HEK293 (cell line): ENCODE results near the gene TAS2R4.

Experiments used
- CTCF ChIA-PET: fragments of 350-600 bp; formaldehyde crosslinking; extraction: SDS; loops from one replicate; lab custom pipeline; 2021; ENCODE audit warnings: antibody characterized with exemption; lab: Yijun Ruan, JAX
- POLR2A ChIA-PET: fragments of 300-600 bp; formaldehyde crosslinking; extraction: SDS; loops from one replicate; lab custom pipeline; 2020; ENCODE audit warnings: antibody characterized with exemption, inconsistent platforms; lab: Yijun Ruan, JAX
- H3K27ac ChIP-seq: fragments of 200-500 bp; sonication (Bioruptor generic); 2 replicates; pipeline ENCODE4 v1.5.1; 2014; ENCODE audit warnings: low read depth, low read length, control low read depth, inconsistent platforms; ENCODE audit errors: extremely low read depth
- H3K36me3 ChIP-seq, 2 experiments: fragments of 200-500 bp in 1 of 2; sonication (Bioruptor generic) in 1 of 2; 1 replicate in 1 of 2; 2 replicates in 1 of 2; pipeline ENCODE4 v1.5.1; 2014 to 2017; ENCODE audit warnings: inconsistent platforms in 2 of 2, low read length in 2 of 2; ENCODE audit not compliant: control insufficient read depth in 2 of 2, insufficient read depth in 1 of 2
- H3K4me1 ChIP-seq: fragments of 200-500 bp; sonication (Bioruptor generic); 2 replicates; pipeline ENCODE4 v1.5.1; 2014; ENCODE audit warnings: mild to moderate bottlenecking, low read length, inconsistent platforms; ENCODE audit not compliant: control insufficient read depth, insufficient read depth
- H3K4me3 ChIP-seq: 2 replicates; pipeline ENCODE4 v1.5.1; 2011; ENCODE audit warnings: low read depth, mild to moderate bottlenecking, control low read depth, low read length, moderate library complexity
- H3K9me3 ChIP-seq: fragments of 200-500 bp; sonication (Bioruptor generic); 2 replicates; pipeline ENCODE4 v1.5.1; 2014; ENCODE audit warnings: low read depth, low read length, inconsistent platforms; ENCODE audit not compliant: control insufficient read depth, insufficient read depth
- AEBP2 ChIP-seq: fragments of 450-650 bp; formaldehyde crosslinking; IDR thresholded peaks from 2 replicates; pipeline ENCODE4 v1.5.1; 2016; ENCODE audit warnings: missing biosample characterization, missing genetic modification characterization, borderline replicate concordance
- IKZF3 ChIP-seq: fragments of 450-650 bp; IDR thresholded peaks from 2 replicates; pipeline ENCODE4 v1.5.0; 2018; ENCODE audit warnings: missing biosample characterization, mild to moderate bottlenecking, missing genetic modification characterization, moderate library complexity
- KLF8 ChIP-seq: fragments of 450-650 bp; formaldehyde crosslinking; IDR thresholded peaks from 2 replicates; pipeline ENCODE4 v1.5.1; 2016; ENCODE audit warnings: missing biosample characterization, missing genetic modification characterization
- PATZ1 ChIP-seq: fragments of 450-650 bp; formaldehyde crosslinking; IDR thresholded peaks from 2 replicates; pipeline ENCODE4 v1.5.1; 2016; ENCODE audit warnings: missing biosample characterization, missing genetic modification characterization
- PBX3 ChIP-seq: sonication (generic); formaldehyde crosslinking; IDR thresholded peaks from 2 replicates; pipeline ENCODE4 v1.8.1; 2022; ENCODE audit warnings: mild to moderate bottlenecking, moderate library complexity, missing genetic modification reagents
- SCRT1 ChIP-seq: fragments of 450-650 bp; formaldehyde crosslinking; IDR thresholded peaks from 2 replicates; pipeline ENCODE4 v1.5.1; 2016; ENCODE audit warnings: missing biosample characterization, missing genetic modification characterization, borderline replicate concordance
- SCRT2 ChIP-seq: fragments of 450-650 bp; formaldehyde crosslinking; IDR thresholded peaks from 2 replicates; pipeline ENCODE4 v1.5.1; 2016; ENCODE audit warnings: missing biosample characterization, missing genetic modification characterization
- TRIM28 ChIP-seq: IDR thresholded peaks from 2 replicates; pipeline ENCODE4 v1.6.1; 2011; ENCODE audit warnings: low read length, control low read depth, borderline replicate concordance
- ZBTB10 ChIP-seq: fragments of 450-650 bp; formaldehyde crosslinking; IDR thresholded peaks from 2 replicates; pipeline ENCODE4 v1.5.1; 2016; ENCODE audit warnings: missing biosample characterization, missing genetic modification characterization
- ZNF132 ChIP-seq: fragments of 450-650 bp; formaldehyde crosslinking; IDR thresholded peaks from 2 replicates; pipeline ENCODE4 v1.5.1; 2017; ENCODE audit warnings: missing biosample characterization, missing genetic modification characterization, borderline replicate concordance
- ZNF169 ChIP-seq: fragments of 450-650 bp; formaldehyde crosslinking; IDR thresholded peaks from 2 replicates; pipeline ENCODE4 v1.5.1; 2016; ENCODE audit warnings: missing biosample characterization, missing genetic modification characterization
- ZNF174 ChIP-seq: fragments of 450-650 bp; formaldehyde crosslinking; IDR thresholded peaks from 2 replicates; pipeline ENCODE4 v1.5.0; 2017; ENCODE audit warnings: missing biosample characterization, mild to moderate bottlenecking, missing genetic modification characterization
- ZNF221 ChIP-seq: fragments of 450-650 bp; formaldehyde crosslinking; IDR thresholded peaks from 2 replicates; pipeline ENCODE4 v1.5.1; 2017; ENCODE audit warnings: missing biosample characterization, missing genetic modification characterization, borderline replicate concordance
- ZNF23 ChIP-seq: fragments of 450-650 bp; formaldehyde crosslinking; IDR thresholded peaks from 2 replicates; pipeline ENCODE4 v1.5.1; 2016; ENCODE audit warnings: missing biosample characterization, missing genetic modification characterization, borderline replicate concordance
- ZNF26 ChIP-seq: fragments of 450-650 bp; formaldehyde crosslinking; IDR thresholded peaks from 2 replicates; pipeline ENCODE4 v1.5.1; 2016; ENCODE audit warnings: missing biosample characterization, missing genetic modification characterization
- ZNF280C ChIP-seq: fragments of 450-650 bp; formaldehyde crosslinking; IDR thresholded peaks from 2 replicates; pipeline ENCODE4 v1.5.1; 2016; ENCODE audit warnings: missing biosample characterization, missing genetic modification characterization
- ZNF366 ChIP-seq: fragments of 450-650 bp; formaldehyde crosslinking; conservative IDR thresholded peaks from 2 replicates; pipeline ENCODE4 v1.5.1; 2016; ENCODE audit warnings: missing biosample characterization, missing genetic modification characterization
- ZNF37A ChIP-seq: fragments of 450-650 bp; IDR thresholded peaks from 2 replicates; pipeline ENCODE4 v1.5.1; 2018; ENCODE audit warnings: missing biosample characterization, missing genetic modification characterization
- ZNF501 ChIP-seq: fragments of 450-650 bp; formaldehyde crosslinking; IDR thresholded peaks from 2 replicates; pipeline ENCODE4 v1.5.1; 2016; ENCODE audit warnings: missing biosample characterization, missing genetic modification characterization
- ZNF558 ChIP-seq: fragments of 450-650 bp; formaldehyde crosslinking; IDR thresholded peaks from 2 replicates; pipeline ENCODE4 v1.5.1; 2016; ENCODE audit warnings: missing biosample characterization, missing genetic modification characterization
- ZNF704 ChIP-seq: fragments of 450-650 bp; formaldehyde crosslinking; IDR thresholded peaks from 2 replicates; pipeline ENCODE4 v1.5.1; 2016; ENCODE audit warnings: missing biosample characterization, missing genetic modification characterization
- ZSCAN30 ChIP-seq: fragments of 450-650 bp; IDR thresholded peaks from 2 replicates; pipeline ENCODE4 v1.5.1; 2018; ENCODE audit warnings: missing biosample characterization, mild to moderate bottlenecking, missing genetic modification characterization, moderate library complexity

TAS2R4 gene

GRCh38 chr7:141737836-141738591, 38.5 kb upstream of the TAS2R4 start, which contains the start of gene SSBP1:
Gene SSBP1 (plus strand): TSS chr7:141738358. CDS start chr7:141739167, 809 bp downstream.
- Histone ChIP-seq H3K4me1 (no peaks in the 10 kb centered on the region), H3K4me3 (peak within 1 kb of the TSS; percentile 64), H3K27ac (peak within 1 kb of the TSS; percentile 13), H3K9me3 (no peaks in the 10 kb centered on the region), H3K36me3 (peaks cover under 1 to 36% of the 10 kb centered on the region in 2 experiments)
- ChIA-PET CTCF (interaction anchor here (0.6 to 3.0 kb wide), 26 partner anchors 9 to 1171 kb away, joined by 3 to 23 read pairs (median 4); partner anchors contain the start of gene WEE2), POLR2A (interaction anchor here (0.6 to 1.8 kb wide), 12 partner anchors 11 to 666 kb away, joined by 3 to 12 read pairs (median 3); partner anchors contain the start of gene DENND11)
- peak; percentile 99 for TF ChIP-seq ZNF501 (tag by site-specific recombination)
- TF ChIP-seq ZNF280C (tag by site-specific recombination) = no peak
- TF ChIP-seq ZNF221 = 0 out of 2 replicates have a peak, but pooled peaks have one; percentile 83
- peak; percentile 98 for TF ChIP-seq TRIM28
- TF ChIP-seq AEBP2 (tag by site-specific recombination) = peak; percentile 45; the same call in 1 of the 2 replicates
- TF ChIP-seq ZBTB10 (tag by site-specific recombination) = 0 out of 2 replicates have a peak, but pooled peaks have one; percentile 29
- peak; percentile 65; the same call in 1 of the 2 replicates for TF ChIP-seq SCRT2 (tag by site-specific recombination)
- no peak for TF ChIP-seq ZNF169 (tag by site-specific recombination)
- TF ChIP-seq ZNF26 (tag by site-specific recombination) = no peak
- 0 out of 2 replicates have a peak, but pooled peaks have one; percentile 26 for TF ChIP-seq PATZ1 (tag by site-specific recombination)
- TF ChIP-seq ZNF704 (tag by site-specific recombination) = no peak
- no peak for TF ChIP-seq ZNF37A (tag by site-specific recombination)
- TF ChIP-seq ZNF366 = peak; percentile 78
- no peak for TF ChIP-seq ZNF174 (tag by site-specific recombination)
- TF ChIP-seq ZNF23 (tag by site-specific recombination) = no peak
- no peak for TF ChIP-seq ZNF132 (tag by site-specific recombination)
- peak; percentile 90 for TF ChIP-seq IKZF3 (tag by site-specific recombination)
- peak; percentile 94 for TF ChIP-seq KLF8 (tag by site-specific recombination)
- TF ChIP-seq PBX3 (CRISPR knock-in tag) = no peak
- no peak; the same call in 1 of the 2 replicates for TF ChIP-seq SCRT1 (tag by site-specific recombination)
- peak; percentile 97 for TF ChIP-seq ZSCAN30 (tag by site-specific recombination)
- peak; percentile 68; the same call in 1 of the 2 replicates for TF ChIP-seq ZNF558
